Keratinocyte (primary cell): ENCODE measurements around the gene HTD2. TPM values are rescaled to one million over a fixed set of nuclear protein-coding genes. Genes with fewer than 3 reads are reported as not detected.

Source experiments
- DNase-seq: peaks from one replicate; pipeline ENCODE4 v3.0.0-alpha.2; 2011; ENCODE audit warnings: low read depth, missing footprints, low spot score
- FAIRE-seq: peaks from 2 replicates; lab custom pipeline; 2011; peaks lifted over from hg19 to GRCh38; lab: Jason Lieb, UNC
- H2AFZ ChIP-seq: 2 replicates; pipeline ENCODE4 v1.6.0; 2012; ENCODE audit warnings: low read length, control low read depth, inconsistent platforms; ENCODE audit not compliant: control insufficient read depth
- H3K27ac ChIP-seq: 2 replicates; pipeline ENCODE4 v1.5.1; 2011; ENCODE audit warnings: low read length; ENCODE audit not compliant: control insufficient read depth, insufficient read depth
- H3K27me3 ChIP-seq: 3 replicates; pipeline ENCODE4 v1.6.0; 2011; ENCODE audit warnings: low read length; ENCODE audit not compliant: control insufficient read depth, insufficient read depth; ENCODE audit errors: extremely low read depth
- H3K36me3 ChIP-seq, 2 experiments: 2 replicates in 1 of 2; 3 replicates in 1 of 2; pipeline ENCODE4 v1.5.1; 2011; ENCODE audit warnings: low read length in 2 of 2, mild to moderate bottlenecking in 1 of 2; ENCODE audit not compliant: control insufficient read depth in 2 of 2, insufficient read depth in 2 of 2; ENCODE audit errors: extremely low read depth in 1 of 2
- H3K4me1 ChIP-seq: 3 replicates; pipeline ENCODE4 v1.5.1; 2011; ENCODE audit warnings: low read length; ENCODE audit not compliant: control insufficient read depth, insufficient read depth; ENCODE audit errors: extremely low read depth
- H3K4me2 ChIP-seq: 3 replicates; pipeline ENCODE4 v1.6.0; 2011; ENCODE audit warnings: low read depth, low read length; ENCODE audit not compliant: control insufficient read depth, insufficient read depth; ENCODE audit errors: extremely low read depth
- H3K4me3 ChIP-seq, 3 experiments: fragments of 200-600 bp in 1 of 3; sonication (generic) in 1 of 3; 2 replicates in 2 of 3; 3 replicates in 1 of 3; pipeline ENCODE4 v1.5.1; 2011 to 2016; ENCODE audit warnings: low read length in 3 of 3, mild to moderate bottlenecking in 3 of 3, control low read depth in 2 of 3, inconsistent platforms in 1 of 3, low read depth in 1 of 3, mixed read lengths in 1 of 3, mixed run types in 1 of 3, moderate library complexity in 1 of 3; ENCODE audit not compliant: control insufficient read depth in 2 of 3, insufficient read depth in 2 of 3; ENCODE audit errors: extremely low read depth in 1 of 3
- H3K79me2 ChIP-seq: 2 replicates; pipeline ENCODE4 v1.6.0; 2012; ENCODE audit warnings: low read length; ENCODE audit not compliant: control insufficient read depth, insufficient read depth
- H3K9ac ChIP-seq: 3 replicates; pipeline ENCODE4 v1.6.0; 2011; ENCODE audit warnings: low read length; ENCODE audit not compliant: control insufficient read depth, insufficient read depth; ENCODE audit errors: extremely low read depth
- H3K9me1 ChIP-seq: 3 replicates; pipeline ENCODE4 v1.6.0; 2011; ENCODE audit warnings: low read length; ENCODE audit not compliant: control insufficient read depth, insufficient read depth; ENCODE audit errors: extremely low read depth
- H3K9me3 ChIP-seq: 2 replicates; pipeline ENCODE4 v1.5.1; 2012; ENCODE audit warnings: low read depth, low read length; ENCODE audit not compliant: control insufficient read depth
- H4K20me1 ChIP-seq: 3 replicates; pipeline ENCODE4 v1.6.0; 2011; ENCODE audit warnings: low read length; ENCODE audit not compliant: control insufficient read depth, insufficient read depth; ENCODE audit errors: extremely low read depth
- CTCF ChIP-seq, 3 experiments: IDR thresholded peaks in 1 of 3; conservative IDR thresholded peaks in 1 of 3; optimal IDR thresholded peaks in 1 of 3; 2 replicates in 2 of 3; 3 replicates in 1 of 3; pipeline versions ENCODE3 to v1.5.1; 2011; ENCODE audit warnings: low read length in 3 of 3, mild to moderate bottlenecking in 3 of 3, moderate library complexity in 2 of 3, control low read depth in 1 of 3, inconsistent platforms in 1 of 3; ENCODE audit not compliant: insufficient read depth in 2 of 3; ENCODE audit errors: extremely low read depth in 1 of 3
- EZH2 ChIP-seq: IDR thresholded peaks from one replicate; pipeline ENCODE4 v1.6.1; 2012; ENCODE audit warnings: inconsistent platforms, mild to moderate bottlenecking, low read length, moderate library complexity
- dilution Hi-C: fragments of 300-500 bp; cut with MboI; formaldehyde crosslinking; loops from one replicate; pipeline ENCODE4 v1.7.0; 2020; ENCODE audit warnings: low sequenced_read_pairs; ENCODE audit not compliant: extremely low pct_ligation_motif_present
- polyA plus RNA-seq, 5 experiments: library from polyadenylated mRNA; depleted of rRNA in 3 of 5; stranded (reverse) in 3 of 5; stranded (forward) in 1 of 5; unstranded in 1 of 5; fragments of >200 nt; gene quantifications; 1 replicate in 1 of 5; 2 replicates in 3 of 5; 3 replicates in 1 of 5; pipeline versions ENCODE4 v1.2.1 to v1.2.3, GENCODE V29; 2011 to 2012; ENCODE audit warnings: missing spikeins in 2 of 5, low read depth in 1 of 5, low replicate concordance in 1 of 5

HTD2 gene
- polyA plus RNA-seq, 1 donor (not counting 4 experiments of a cell fraction or from before 2014, with no cell fraction given): 12.5 TPM

- DNase-seq: no peak
- Histone ChIP-seq H3K36me3 (peaks cover 0 to 7% of the 10 kb centered on the region in 2 experiments), H3K27me3 (no peaks in the 10 kb centered on the region), H3K27ac (no peak overlapping the region), H3K4me3 (no peak overlapping the region), H3K79me2 (no peaks in the 10 kb centered on the region), H3K4me1 (peaks cover 6% of the 10 kb centered on the region), H3K9me1 (no peaks in the 10 kb centered on the region), H3K4me2 (no peak overlapping the region), H2AFZ (no peak overlapping the region), H4K20me1 (no peaks in the 10 kb centered on the region), H3K9ac (no peak overlapping the region), H3K9me3 (no peaks in the 10 kb centered on the region)
- no peak for FAIRE-seq
- dilution Hi-C loops: no loop called here
- TF ChIP-seq CTCF (optimal IDR thresholded peaks at IDR 0.05 in 1 of 3, IDR thresholded peaks at IDR 0.05 in 1 of 3, conservative IDR thresholded peaks at IDR 0.05 in 1 of 3; ENCODE audit: extremely low read depth in 1 of 3, insufficient read depth in 2 of 3, low read length in 3 of 3): no peak
- TF ChIP-seq EZH2: no peak
Observed at GRCh38 chr3:58291671-58292338, 14.5 kb upstream of the HTD2 start.

GRCh38 chr3:58292866-58293265 is 13.5 kb upstream of the HTD2 start:
- no peak overlapping the region for H3K9ac ChIP-seq
- no peaks in the 10 kb centered on the region for H4K20me1 ChIP-seq
- no peak overlapping the region for H3K27ac ChIP-seq
- FAIRE-seq (no peak), DNase-seq (no peak)
- H3K79me2 ChIP-seq: no peaks in the 10 kb centered on the region
- H3K4me1 ChIP-seq: peaks cover 10% of the 10 kb centered on the region
- H3K27me3 ChIP-seq: no peaks in the 10 kb centered on the region
- no peak for TF ChIP-seq CTCF (optimal IDR thresholded peaks at IDR 0.05 in 1 of 3, IDR thresholded peaks at IDR 0.05 in 1 of 3, conservative IDR thresholded peaks at IDR 0.05 in 1 of 3; ENCODE audit: extremely low read depth in 1 of 3, insufficient read depth in 2 of 3, low read length in 3 of 3)
- no peak for TF ChIP-seq EZH2
- no peak overlapping the region for H3K4me2 ChIP-seq
- no peaks in the 10 kb centered on the region for H3K9me3 ChIP-seq
- no peak overlapping the region for H2AFZ ChIP-seq
- dilution Hi-C loops: no loop called here
- H3K36me3 ChIP-seq: peaks cover 0 to 4% of the 10 kb centered on the region in 2 experiments
- no peaks in the 10 kb centered on the region for H3K9me1 ChIP-seq
- no peak overlapping the region for H3K4me3 ChIP-seq
